IMR-90 (cell line): ENCODE results near the gene TAAR9.

Experiments used
- CTCF ChIP-seq: conservative IDR thresholded peaks from 2 replicates; pipeline ENCODE4 v1.5.1; 2012; ENCODE audit warnings: mild to moderate bottlenecking, low read depth, low read length, improper control_type of control experiment
- POLR2A ChIP-seq: IDR thresholded peaks from 2 replicates; pipeline ENCODE4 v1.6.1; 2012; ENCODE audit warnings: mild to moderate bottlenecking, low read depth, low read length
- RCOR1 ChIP-seq: IDR thresholded peaks from 2 replicates; pipeline ENCODE4 v1.6.1; 2012; ENCODE audit warnings: mild to moderate bottlenecking, low read length, improper control_type of control experiment; ENCODE audit not compliant: insufficient replicate concordance
- RFX5 ChIP-seq: IDR thresholded peaks from 2 replicates; pipeline ENCODE4 v1.8.0; 2012; ENCODE audit warnings: low read depth, mild to moderate bottlenecking, low read length, moderate library complexity

- TF ChIP-seq RCOR1 (no peak), CTCF (no peak), RFX5 (no peak), POLR2A (no peak)
Observed at GRCh38 chr6:132511210-132511830, 26.8 kb upstream of the TAAR9 start.
